ENCODE data around the gene FUOM.

FUOM gene

GRCh38 chr10:133353988-133354605, 3.7 kb downstream of the FUOM start:
- no peak for DNase-seq (ENCODE audit: low read depth, low spot score)
- no peak overlapping the region for H3K27ac ChIP-seq

- DNase-seq (ENCODE audit: low read depth, low spot score) = no peak
- H3K27ac ChIP-seq = no peak overlapping the region
Observed at GRCh38 chr10:133353202-133353959, 4.4 kb downstream of the FUOM start.

GRCh38 chr10:133351408-133352318, 6.2 kb downstream of the FUOM start:
- H3K27ac ChIP-seq = no peak overlapping the region
- DNase-seq (ENCODE audit: low read depth, low spot score) = no peak

- no peak for DNase-seq (ENCODE audit: low read depth, low spot score)
- H3K27ac ChIP-seq = no peak overlapping the region
Observed at GRCh38 chr10:133350950-133351329, 6.9 kb downstream of the FUOM start.

- no peak for DNase-seq (ENCODE audit: low read depth, low spot score)
Observed at GRCh38 chr10:133350283-133350949, 7.4 kb downstream of the FUOM start.

GRCh38 chr10:133349577-133350011, 8.2 kb downstream of the FUOM start:
- DNase-seq (ENCODE audit: low read depth, low spot score) = no peak
- no peak overlapping the region for H3K27ac ChIP-seq

More at GRCh38 chr10:133350283-133350949, 7.4 kb downstream of the FUOM start:
- H3K27ac ChIP-seq = no peak overlapping the region

GRCh38 chr10:133349160-133349568, 8.7 kb downstream of the FUOM start:
- DNase-seq (ENCODE audit: low read depth, low spot score) = no peak
- H3K27ac ChIP-seq = no peak overlapping the region

GRCh38 chr10:133347710-133348517, 9.9 kb downstream of the FUOM start:
- DNase-seq (ENCODE audit: low read depth, low spot score) = no peak
- no peak overlapping the region for H3K27ac ChIP-seq

GRCh38 chr10:133346413-133346812, 11.4 kb downstream of the FUOM start:
- no peak for DNase-seq (ENCODE audit: low read depth, low spot score)

GRCh38 chr10:133344236-133344635, 13.6 kb downstream of the FUOM start:
- no peak overlapping the region for H3K27ac ChIP-seq
- no peak for DNase-seq (ENCODE audit: low read depth, low spot score)

More at GRCh38 chr10:133346413-133346812, 11.4 kb downstream of the FUOM start:
- no peak overlapping the region for H3K27ac ChIP-seq

- no peak overlapping the region for H3K27ac ChIP-seq
- no peak for DNase-seq (ENCODE audit: low read depth, low spot score)
Observed at GRCh38 chr10:133343558-133343957, 14.3 kb downstream of the FUOM start.

- no peak overlapping the region for H3K27ac ChIP-seq
- no peak for DNase-seq (ENCODE audit: low read depth, low spot score)
Observed at GRCh38 chr10:133342942-133343341, 14.9 kb downstream of the FUOM start.

- H3K27ac ChIP-seq = no peak overlapping the region
- no peak for DNase-seq (ENCODE audit: low read depth, low spot score)
Observed at GRCh38 chr10:133341983-133342382, 15.8 kb downstream of the FUOM start.

- no peak overlapping the region for H3K27ac ChIP-seq
- no peak for DNase-seq (ENCODE audit: low read depth, low spot score)
Observed at GRCh38 chr10:133339708-133340380, 18.0 kb downstream of the FUOM start.

- no peak for DNase-seq (ENCODE audit: low read depth, low spot score)
- no peak overlapping the region for H3K27ac ChIP-seq
Observed at GRCh38 chr10:133338080-133339071, 19.4 kb downstream of the FUOM start.

- no peak for DNase-seq (ENCODE audit: low read depth, low spot score)
Observed at GRCh38 chr10:133337370-133337725, 20.5 kb downstream of the FUOM start.

GRCh38 chr10:133336577-133337369, 21.0 kb downstream of the FUOM start, which contains the start of gene CALY:
Gene CALY, minus strand, starts transcription at chr10:133336896. Its CDS starts 7,907 bp downstream, at chr10:133328989.
- no peak within 1 kb of the TSS for H3K27ac ChIP-seq
- DNase-seq (ENCODE audit: low read depth, low spot score) = no peak

More at GRCh38 chr10:133337370-133337725, 20.5 kb downstream of the FUOM start:
- H3K27ac ChIP-seq = no peak overlapping the region
